GM12801 (cell line): ENCODE measurements around the gene CYTH4.

Source experiments
- TF ChIP-seq, protein P1 (sequence below): IDR thresholded peaks from one replicate; pipeline ENCODE4 v1.5.1; 2011; ENCODE audit warnings: control low read depth; ENCODE audit not compliant: insufficient read length; ENCODE audit errors: extremely low read depth

The CYTH4 gene

GRCh38 chr22:37304595-37305343 lies 22.5 kb downstream of the CYTH4 start:
- TF ChIP-seq, protein P1, sequence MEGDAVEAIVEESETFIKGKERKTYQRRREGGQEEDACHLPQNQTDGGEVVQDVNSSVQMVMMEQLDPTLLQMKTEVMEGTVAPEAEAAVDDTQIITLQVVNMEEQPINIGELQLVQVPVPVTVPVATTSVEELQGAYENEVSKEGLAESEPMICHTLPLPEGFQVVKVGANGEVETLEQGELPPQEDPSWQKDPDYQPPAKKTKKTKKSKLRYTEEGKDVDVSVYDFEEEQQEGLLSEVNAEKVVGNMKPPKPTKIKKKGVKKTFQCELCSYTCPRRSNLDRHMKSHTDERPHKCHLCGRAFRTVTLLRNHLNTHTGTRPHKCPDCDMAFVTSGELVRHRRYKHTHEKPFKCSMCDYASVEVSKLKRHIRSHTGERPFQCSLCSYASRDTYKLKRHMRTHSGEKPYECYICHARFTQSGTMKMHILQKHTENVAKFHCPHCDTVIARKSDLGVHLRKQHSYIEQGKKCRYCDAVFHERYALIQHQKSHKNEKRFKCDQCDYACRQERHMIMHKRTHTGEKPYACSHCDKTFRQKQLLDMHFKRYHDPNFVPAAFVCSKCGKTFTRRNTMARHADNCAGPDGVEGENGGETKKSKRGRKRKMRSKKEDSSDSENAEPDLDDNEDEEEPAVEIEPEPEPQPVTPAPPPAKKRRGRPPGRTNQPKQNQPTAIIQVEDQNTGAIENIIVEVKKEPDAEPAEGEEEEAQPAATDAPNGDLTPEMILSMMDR, result no peak

- TF ChIP-seq, protein P1, result no peak
These were observed 23.6 kb downstream of the CYTH4 start for GRCh38 chr22:37305887-37306286.

DNA sequence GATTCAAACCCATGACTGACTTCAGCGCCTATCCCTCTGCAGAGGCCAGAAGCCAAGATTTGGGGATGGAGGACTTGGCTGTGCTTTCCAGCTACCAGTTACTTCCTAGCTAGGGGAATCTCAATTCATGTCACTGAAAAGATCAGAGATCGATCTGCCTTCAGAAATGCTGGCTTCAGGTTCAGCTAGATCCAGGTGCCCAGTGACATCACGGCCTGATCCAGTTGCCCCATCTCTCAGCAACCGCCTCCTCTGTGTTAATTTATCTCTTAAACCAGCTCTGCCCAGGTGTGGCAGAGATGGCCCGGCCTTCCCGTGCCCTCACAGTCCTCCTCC lies 24.2 kb downstream of the CYTH4 start:
- TF ChIP-seq, protein P1, result no peak

DNA sequence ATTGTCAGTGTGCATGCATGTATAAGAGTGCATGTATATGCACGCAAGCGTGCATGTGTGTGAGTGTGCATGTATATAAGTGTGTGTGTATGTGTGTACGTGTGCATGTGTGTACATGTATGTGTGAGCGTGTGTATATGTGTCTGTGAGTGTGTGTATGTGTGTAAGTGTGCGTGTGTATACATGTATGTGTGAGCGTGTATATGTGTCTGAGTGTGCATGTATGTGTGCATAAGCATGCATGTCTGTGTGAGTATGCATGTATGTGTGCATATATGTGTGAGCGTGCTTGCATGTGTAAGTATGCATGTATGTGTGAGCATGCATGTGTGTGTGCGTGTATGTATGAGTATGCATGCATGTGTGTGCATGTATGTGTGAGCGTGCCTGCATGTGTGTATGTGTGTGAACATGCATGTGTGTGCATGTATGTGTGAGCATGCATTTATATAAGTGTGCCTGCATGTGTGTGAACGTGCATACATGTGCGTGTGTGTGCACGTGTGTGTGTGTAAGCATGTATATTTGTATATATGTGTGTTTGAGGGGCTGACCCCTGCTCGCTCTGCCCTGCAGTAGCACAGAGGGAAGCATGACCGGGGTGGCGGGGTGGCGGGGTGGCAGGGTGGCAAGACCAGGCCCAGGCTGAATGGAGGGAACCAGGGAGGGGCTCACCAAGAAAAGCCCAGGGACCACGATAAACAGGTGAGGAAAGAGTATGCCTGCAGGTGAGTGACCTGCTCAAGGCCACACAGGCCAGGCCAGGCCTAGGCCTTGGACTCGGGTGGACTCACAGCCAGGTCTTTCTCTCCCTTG lies 26.3 kb downstream of the CYTH4 start:
- TF ChIP-seq, protein P1, result no peak

DNA sequence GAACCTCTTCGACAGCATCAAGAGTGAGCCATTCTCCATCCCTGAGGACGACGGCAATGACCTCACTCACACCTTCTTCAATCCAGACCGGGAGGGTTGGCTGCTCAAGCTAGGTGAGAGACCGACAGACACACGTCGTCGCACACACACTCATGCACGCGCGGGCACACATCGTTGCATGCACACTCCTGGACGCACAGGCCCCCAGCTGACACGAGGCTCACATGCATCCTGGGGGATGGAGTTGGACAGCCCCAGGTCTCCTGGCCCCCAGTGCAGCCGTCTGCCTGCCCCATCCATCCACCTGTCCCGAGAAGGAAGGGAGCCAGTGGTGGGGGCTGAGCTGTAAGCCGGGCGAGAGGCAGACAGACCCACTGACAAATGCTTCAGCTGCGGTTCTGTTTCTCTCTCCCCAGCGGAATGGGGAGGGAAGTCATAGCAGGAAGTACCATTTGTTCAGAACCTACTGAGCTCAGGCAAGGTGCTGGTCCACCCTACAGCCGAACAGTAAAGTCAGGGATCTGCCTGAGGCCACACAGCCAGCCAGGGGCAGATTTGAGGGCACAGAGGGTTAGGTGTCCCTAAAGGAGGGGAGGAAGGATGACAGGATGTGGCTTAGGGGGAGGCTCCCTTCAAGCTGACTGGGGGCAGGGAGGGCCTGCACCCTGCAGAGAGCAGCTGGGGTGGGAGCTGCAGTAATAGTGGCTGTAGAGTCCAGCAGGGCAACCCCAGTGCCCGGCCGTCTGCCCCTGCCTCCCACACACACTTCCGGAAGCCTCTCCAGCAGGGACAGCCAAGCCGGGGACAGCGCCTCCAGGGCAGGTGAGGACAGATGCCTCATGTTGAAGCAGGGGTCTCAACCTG lies 27.1 kb downstream of the CYTH4 start:
- TF ChIP-seq, protein P1, result no peak

DNA sequence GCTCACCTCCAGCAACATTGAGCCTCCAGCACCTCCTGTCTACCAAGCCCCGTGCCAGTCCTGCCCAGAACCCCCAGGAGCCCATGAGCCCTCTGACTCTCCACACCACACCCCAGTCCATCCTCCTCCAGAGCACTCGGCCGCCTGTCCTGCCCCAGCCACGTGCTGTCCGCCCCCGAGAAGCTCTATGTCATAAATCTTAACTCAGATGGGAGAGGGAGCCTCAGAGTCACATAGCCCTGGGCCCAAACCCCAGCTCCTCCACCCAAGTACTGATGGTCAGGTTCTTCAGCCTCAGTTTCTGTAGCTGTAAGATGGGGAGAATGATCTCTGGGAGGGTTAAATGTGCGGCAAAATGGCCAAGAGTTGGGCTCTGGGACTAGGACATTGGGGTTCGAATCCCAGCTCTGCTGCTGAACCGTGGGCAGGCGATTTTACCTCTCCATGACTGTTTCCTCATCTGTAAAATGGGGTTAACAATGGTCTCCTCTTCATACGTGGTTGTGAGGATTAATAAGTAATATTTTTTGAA lies 27.8 kb downstream of the CYTH4 start:
- TF ChIP-seq, protein P1, result no peak
